ENCODE data around the gene TMEM123. TPM values are rescaled to one million over a fixed set of nuclear protein-coding genes. Genes with fewer than 3 reads are reported as not detected.

Gene TMEM123
- total RNA-seq, 1 experiment from 2014 or later: 214 TPM

GRCh38 chr11:102451041-102451680, 1.4 kb downstream of the TMEM123 start:
- ChIA-PET CTCF (no interaction called here), POLR2A (ENCODE audit: low non-redundant PET) (interaction anchor here (0.7 kb wide), 1 partner anchor 23 kb away, joined by 4 read pairs; no protein-coding TSS in a partner anchor)
- Histone ChIP-seq H3K4me3 (ENCODE audit: low read depth, low read length, poor library complexity, severe bottlenecking) (peak overlapping the region; percentile 83), H3K27me3 (replicated peaks; ENCODE audit: insufficient read depth, low read depth, low read length, poor library complexity) (no peaks in the 10 kb centered on the region), H3K4me1 (ENCODE audit: insufficient read depth, low read length, poor library complexity, severe bottlenecking) (peaks cover 45% of the 10 kb centered on the region), H3K27ac (ENCODE audit: low read depth, low read length, poor library complexity, severe bottlenecking) (peak overlapping the region; percentile 89), H3K9me3 (ENCODE audit: low read depth, low read length, poor library complexity, severe bottlenecking) (no peaks in the 10 kb centered on the region), H3K36me3 (ENCODE audit: insufficient read depth, low read length, poor library complexity, severe bottlenecking) (peaks cover 22% of the 10 kb centered on the region)
- intact Hi-C loops (cut with micrococcal nuclease; ENCODE audit: unreplicated experiment): loop anchor here (5.0 kb wide), 1 partner anchor 104 kb away; the partner anchor contains the start of gene BIRC2
- DNase-seq (ENCODE audit: low spot score): no peak
- TF ChIP-seq EZH2 (IDR thresholded peaks at IDR 0.05; ENCODE audit: borderline replicate concordance, low read depth, low read length, poor library complexity, severe bottlenecking) (no peak), CTCF (conservative IDR thresholded peaks at IDR 0.05; ENCODE audit: low read depth, low read length) (no peak)
- TSS peak; percentile 38 for BruUV-seq (replicated peaks)

DNA sequence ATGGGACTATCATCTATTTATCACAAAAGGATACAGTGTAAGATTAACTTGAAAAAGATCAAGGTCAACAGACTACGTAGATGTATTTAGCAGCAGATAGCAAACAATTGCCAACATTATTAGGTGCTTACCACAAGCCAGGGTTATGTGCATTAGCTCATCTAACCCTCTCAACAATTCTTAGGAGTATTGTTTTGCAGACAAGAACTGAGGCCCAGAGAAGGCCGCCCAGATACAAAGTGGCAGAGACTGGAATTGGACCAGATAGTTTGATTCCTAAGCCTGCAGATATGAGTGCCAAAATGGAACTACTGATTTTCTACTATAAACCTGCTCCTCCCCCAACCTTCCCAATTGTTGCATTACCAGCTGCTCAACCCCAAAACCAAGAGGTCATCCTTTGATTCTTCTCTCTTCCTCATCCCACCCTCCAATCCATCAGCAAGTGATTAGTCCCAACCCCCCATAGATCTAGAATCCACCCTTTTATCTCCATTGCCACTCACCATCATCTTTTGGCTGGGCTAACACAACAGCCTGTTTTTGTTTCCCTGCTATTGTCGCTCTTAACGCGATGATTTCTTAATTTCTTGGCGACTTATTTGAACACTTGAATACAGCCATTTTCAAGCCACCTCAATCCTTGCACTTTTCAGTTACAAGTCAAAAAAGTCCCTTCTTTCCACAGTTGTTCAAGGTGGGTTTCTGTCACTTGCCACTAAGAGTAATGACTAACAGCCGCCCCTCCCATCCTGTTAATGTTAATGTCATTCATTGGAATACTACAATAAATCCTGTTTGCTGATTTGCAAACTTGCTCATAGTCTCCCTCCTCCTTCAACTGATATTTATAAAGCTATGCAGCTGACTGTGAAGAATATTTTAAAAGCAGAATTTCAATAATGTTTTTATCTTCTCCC, 2.7 kb downstream of the TMEM123 start:
- intact Hi-C loops (cut with micrococcal nuclease; ENCODE audit: unreplicated experiment): loop anchor here (5.0 kb wide), 1 partner anchor 103 kb away; the partner anchor contains the start of gene BIRC2
- Histone ChIP-seq H3K36me3 (ENCODE audit: insufficient read depth, low read length, poor library complexity, severe bottlenecking) (peaks cover 31% of the 10 kb centered on the region), H3K27ac (ENCODE audit: low read depth, low read length, poor library complexity, severe bottlenecking) (no peak overlapping the region), H3K4me1 (ENCODE audit: insufficient read depth, low read length, poor library complexity, severe bottlenecking) (peaks cover 38% of the 10 kb centered on the region), H3K9me3 (ENCODE audit: low read depth, low read length, poor library complexity, severe bottlenecking) (no peaks in the 10 kb centered on the region), H3K27me3 (replicated peaks; ENCODE audit: insufficient read depth, low read depth, low read length, poor library complexity) (no peaks in the 10 kb centered on the region), H3K4me3 (ENCODE audit: low read depth, low read length, poor library complexity, severe bottlenecking) (peak overlapping the region; percentile 83)
- POLR2A ChIA-PET (ENCODE audit: low non-redundant PET): interaction anchor here (0.6 kb wide), 1 partner anchor 167 kb away, joined by 3 read pairs; no protein-coding TSS in a partner anchor
- no TSS peak for BruUV-seq (replicated peaks)
- CTCF ChIA-PET: no interaction called here
- DNase-seq (ENCODE audit: low spot score): no peak
- TF ChIP-seq EZH2 (IDR thresholded peaks at IDR 0.05; ENCODE audit: borderline replicate concordance, low read depth, low read length, poor library complexity, severe bottlenecking): no peak
- no peak for TF ChIP-seq CTCF (conservative IDR thresholded peaks at IDR 0.05; ENCODE audit: low read depth, low read length)

- Histone ChIP-seq H3K27me3 (replicated peaks; ENCODE audit: insufficient read depth, low read depth, low read length, poor library complexity) (no peaks in the 10 kb centered on the region), H3K4me1 (ENCODE audit: insufficient read depth, low read length, poor library complexity, severe bottlenecking) (peaks cover 28% of the 10 kb centered on the region), H3K9me3 (ENCODE audit: low read depth, low read length, poor library complexity, severe bottlenecking) (no peaks in the 10 kb centered on the region), H3K36me3 (ENCODE audit: insufficient read depth, low read length, poor library complexity, severe bottlenecking) (peaks cover 34% of the 10 kb centered on the region), H3K27ac (ENCODE audit: low read depth, low read length, poor library complexity, severe bottlenecking) (no peak overlapping the region), H3K4me3 (ENCODE audit: low read depth, low read length, poor library complexity, severe bottlenecking) (no peak overlapping the region)
- ChIA-PET POLR2A (ENCODE audit: low non-redundant PET) (no interaction called here), CTCF (no interaction called here)
- intact Hi-C loops (cut with micrococcal nuclease; ENCODE audit: unreplicated experiment): no loop called here
- DNase-seq (ENCODE audit: low spot score): no peak
- no peak for TF ChIP-seq CTCF (conservative IDR thresholded peaks at IDR 0.05; ENCODE audit: low read depth, low read length)
- no TSS peak for BruUV-seq (replicated peaks)
Measured at GRCh38 chr11:102448869-102449224, 3.7 kb downstream of the TMEM123 start.

All from A673 (cell line).